IPS-11a (cell line): ENCODE measurements around the gene FBXW5.

Source experiments
- H3K4me3 ChIP-seq: one replicate; pipeline ENCODE4 v1.5.1; 2013; ENCODE audit warnings: low read depth, low read length, control low read depth

FBXW5 gene

DNA sequence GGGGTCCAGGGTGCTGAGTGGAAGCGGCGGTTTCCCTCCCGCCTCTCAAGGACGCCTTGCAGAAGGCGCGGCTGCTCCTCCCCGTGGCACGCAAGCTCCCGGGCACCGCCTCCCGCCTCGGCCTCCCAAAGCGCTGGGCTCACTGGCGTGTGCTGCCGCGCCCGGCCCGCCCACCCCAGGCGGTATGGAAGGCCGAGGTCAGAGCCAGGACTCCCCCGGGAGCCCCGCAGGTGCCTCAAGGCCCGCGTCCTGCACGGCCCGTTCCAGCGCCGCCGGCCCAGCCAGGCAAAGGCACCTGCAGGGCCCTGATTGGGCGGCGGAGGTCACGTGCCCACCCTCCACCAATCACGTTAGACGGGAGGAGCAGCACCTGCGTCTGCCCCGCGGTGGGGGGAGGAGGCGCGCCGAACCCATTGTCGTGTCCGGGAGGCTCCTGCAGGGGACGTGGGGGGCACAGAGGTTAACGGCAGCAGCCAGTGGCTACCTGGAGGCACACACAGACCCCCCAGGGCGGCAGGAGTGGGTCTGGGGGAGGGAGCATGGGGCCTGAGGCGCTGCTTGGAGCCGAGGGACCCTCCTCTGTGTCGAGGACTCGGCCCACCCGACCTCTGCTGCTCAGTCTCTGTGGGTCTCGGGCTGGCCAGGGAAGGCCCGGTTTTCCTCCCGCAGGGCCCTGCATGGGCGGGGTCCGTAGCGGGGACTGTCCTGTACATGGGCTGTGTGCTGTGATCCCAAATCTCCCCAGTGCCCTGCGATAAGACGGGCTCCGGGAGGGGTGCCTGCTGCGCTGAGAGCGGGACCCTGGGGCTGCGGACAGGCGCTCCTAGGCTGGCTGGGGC is 5.5 kb upstream of the FBXW5 start:
- peak overlapping the region; percentile 41 for H3K4me3 ChIP-seq

DNA sequence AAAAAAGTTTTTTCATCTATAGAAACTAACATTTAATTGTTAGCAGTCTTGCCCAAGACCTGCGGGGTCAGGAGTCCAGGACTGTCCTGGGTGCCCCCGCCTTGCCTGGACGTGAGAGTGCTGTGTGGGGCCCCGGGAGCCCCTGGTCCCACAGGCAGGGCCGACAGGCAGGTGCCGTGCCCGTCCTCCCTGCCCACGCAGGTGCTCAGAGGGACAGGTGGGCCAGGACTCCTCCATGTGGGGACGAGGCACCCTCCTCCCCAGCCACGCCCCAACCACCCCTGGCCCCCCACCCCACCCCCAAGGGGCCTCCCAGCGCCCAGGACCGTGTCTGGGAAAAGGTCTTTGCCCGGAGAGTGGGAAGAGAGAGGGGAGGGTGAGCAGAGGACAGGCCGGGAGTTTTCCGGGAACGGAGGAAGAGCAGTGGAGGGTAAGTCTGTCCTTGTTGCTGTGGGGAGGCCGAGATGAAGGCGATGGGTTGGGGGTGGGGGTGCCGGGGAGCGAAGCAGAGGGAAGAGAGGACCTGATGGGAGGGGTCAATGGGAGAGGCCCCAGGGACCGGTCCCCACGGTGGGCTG is 4.8 kb upstream of the FBXW5 start:
- H3K4me3 ChIP-seq = peak overlapping the region; percentile 41

DNA sequence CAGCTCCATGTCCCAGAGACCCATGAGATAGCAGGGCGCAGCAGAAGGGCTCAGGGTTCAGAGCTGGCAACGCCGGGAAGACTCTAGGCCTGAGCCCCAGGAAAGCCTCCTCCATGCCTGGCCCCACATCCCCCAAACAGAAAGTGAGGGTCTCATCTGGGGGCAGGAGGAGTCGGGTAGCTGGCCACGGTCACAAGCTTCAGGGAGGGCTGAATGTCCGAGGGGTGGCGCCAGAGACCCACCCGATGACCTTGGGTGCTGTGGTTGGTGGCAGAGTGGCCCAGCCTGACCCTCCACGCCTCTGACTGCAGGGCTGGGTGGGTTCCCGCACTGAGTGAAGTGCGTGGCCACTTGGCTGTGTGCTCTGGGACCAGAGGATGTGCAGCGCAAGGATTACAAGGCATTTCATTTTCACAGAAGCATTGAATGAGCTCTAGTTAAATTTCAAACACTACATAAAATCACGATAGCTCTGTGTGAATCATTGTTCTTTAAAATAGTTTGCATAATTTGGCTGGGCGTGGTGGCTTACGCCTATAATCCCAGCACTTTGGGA is 3.5 kb upstream of the FBXW5 start:
- H3K4me3 ChIP-seq = no peak overlapping the region

DNA sequence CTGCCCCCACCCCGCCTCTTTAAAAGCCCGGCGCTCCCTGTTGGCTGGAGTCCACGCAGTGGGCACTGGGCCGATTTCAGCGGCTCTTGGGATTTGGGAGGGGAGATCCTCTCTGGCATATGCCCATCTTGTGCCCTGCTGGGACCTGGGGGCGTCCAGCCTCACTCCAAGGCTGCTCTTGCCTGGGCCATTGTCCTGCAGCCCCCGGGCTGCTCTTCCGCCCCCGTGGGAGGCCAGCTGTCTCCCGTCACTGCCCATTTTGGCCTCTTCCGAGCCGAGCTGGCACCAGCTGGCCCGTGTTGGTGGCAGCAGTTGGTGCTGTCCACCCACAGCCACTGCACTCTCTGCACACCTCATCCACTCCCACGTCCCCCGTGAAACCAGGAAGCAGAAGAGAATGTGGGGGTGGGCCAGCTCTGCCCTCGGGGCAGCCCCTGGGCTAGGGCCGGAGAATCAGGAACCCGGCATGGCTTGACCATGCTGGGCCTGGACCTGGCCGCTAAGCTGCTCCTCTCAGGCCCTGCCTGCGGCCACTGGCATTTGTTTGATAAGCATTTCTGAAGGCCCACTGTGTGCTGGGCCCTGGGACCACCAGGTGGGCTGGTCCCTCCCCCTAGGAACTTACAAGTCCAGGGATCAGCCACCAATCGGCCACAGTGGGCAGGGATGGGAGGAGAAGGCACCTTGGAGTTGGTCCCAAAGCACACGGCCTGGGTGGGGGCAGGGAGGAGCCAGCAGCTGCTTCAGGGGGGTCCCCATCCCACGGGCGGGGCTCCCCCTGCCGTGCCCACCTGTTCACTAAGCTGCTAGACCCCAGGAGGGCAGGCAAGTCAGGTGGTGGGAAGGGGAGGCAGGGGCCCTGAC is 2.7 kb upstream of the FBXW5 start:
- H3K4me3 ChIP-seq = no peak overlapping the region

GRCh38 chr9:136946228-136947027 is 1.9 kb upstream of the FBXW5 start:
- no peak overlapping the region for H3K4me3 ChIP-seq

- H3K4me3 ChIP-seq = no peak overlapping the region
These were observed 1.0 kb upstream of the FBXW5 start for GRCh38 chr9:136945333-136946227.

GRCh38 chr9:136944212-136944518 is 373 bp downstream of the FBXW5 start:
- H3K4me3 ChIP-seq = peak overlapping the region; percentile 61

- peak overlapping the region; percentile 61 for H3K4me3 ChIP-seq
These were observed 987 bp downstream of the FBXW5 start for GRCh38 chr9:136943291-136944211.

- no peak overlapping the region for H3K4me3 ChIP-seq
These were observed 1.7 kb downstream of the FBXW5 start for GRCh38 chr9:136942881-136943230.

GRCh38 chr9:136942112-136942880 is 2.2 kb downstream of the FBXW5 start:
- no peak overlapping the region for H3K4me3 ChIP-seq

DNA sequence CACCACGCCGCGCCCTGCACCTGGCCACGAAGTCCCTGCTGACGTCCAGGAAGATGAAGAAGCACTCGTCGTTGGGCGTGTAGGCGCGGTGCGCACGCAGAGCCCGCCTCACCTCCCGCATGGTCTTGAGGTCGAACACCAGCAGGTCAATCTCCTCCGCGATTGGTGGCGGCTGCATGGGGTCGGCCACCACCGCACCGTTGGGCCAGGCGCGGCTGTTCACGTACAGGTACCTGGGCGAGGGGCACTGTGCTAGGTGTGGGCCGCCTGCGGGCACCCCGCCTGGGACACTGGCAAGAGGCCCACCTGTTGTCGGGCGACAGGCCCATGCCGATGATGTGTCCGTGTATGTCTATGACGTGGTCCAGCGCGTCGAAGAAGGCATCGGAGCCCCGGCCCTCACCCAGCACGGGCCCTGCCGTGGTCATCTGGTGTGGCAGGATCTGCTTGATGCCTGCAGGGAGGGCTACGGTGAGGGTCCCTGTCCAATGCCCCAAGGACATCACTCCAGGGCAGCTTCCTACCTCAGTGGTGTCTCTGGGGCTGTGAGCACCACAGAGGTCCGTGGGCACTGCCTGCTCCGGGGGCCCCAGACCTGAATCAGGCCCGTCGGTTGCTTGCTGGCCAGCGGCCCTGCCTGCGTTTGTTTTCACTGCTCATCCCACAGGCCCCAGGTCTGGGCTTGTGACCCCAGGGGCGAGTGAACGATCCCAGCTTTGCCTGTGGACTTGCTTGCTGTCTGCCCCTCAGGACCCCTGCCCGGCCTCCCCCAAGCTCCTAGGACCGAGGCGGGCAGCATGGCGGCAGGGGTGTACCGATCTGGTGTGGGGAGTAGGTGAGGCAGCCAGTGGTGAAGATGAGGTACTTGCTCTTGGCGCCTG is 3.1 kb downstream of the FBXW5 start:
- no peak overlapping the region for H3K4me3 ChIP-seq

GRCh38 chr9:136940526-136941230 is 3.9 kb downstream of the FBXW5 start:
- H3K4me3 ChIP-seq = no peak overlapping the region

DNA sequence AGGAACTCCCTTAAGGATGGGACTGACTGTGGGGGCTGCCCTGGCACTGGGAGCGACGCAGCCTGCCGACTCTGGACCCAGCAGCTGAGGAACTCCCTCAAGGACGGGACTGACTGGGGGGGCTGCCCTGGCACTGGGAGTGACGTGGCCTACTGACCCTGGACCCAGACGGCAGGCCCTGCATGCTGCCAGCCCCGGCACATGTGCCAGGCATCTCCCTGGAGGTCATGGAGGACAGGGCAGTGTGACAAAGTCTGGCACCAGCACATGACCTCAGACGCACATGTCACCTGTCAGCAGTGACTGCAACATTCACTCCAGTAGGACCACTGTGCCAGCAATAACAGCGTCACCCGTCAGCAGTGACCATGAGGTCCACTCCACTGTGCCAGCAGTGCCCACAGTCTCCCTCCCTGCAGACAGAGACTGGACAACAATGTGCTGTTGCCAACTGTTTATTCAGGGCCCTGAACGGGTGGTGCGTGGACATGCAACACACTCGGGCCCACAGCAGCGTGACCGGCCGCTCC is 4.5 kb downstream of the FBXW5 start:
- no peak overlapping the region for H3K4me3 ChIP-seq

DNA sequence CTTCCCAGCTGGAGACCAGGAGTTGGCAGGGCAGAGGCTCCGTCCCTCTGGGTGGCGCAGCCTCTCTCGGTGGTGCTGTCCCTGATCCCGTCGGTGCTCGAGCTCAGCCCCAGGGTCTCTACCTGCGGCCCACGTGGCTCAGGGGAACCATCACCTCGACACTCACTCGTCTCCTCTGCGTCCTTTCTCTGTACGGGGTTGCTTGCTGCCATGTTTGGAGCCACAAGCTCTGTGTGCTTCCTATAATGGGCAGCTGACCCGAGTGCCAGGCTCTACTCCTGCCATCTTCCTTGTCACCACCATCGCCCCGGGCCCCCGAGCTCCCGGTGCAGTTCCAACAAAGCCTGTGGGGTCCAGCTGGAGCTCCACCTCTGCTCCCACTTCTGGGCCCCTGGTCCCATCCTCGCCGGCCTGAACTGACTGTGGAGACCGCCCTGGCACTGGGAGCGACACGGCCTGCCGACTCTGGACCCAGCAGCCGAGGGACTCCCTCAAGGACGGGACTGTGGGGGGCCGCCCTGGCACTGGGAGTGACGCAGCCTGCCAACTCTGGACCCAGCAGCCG is 5.0 kb downstream of the FBXW5 start:
- H3K4me3 ChIP-seq = no peak overlapping the region

GRCh38 chr9:136937186-136938001 is 7.1 kb downstream of the FBXW5 start:
- H3K4me3 ChIP-seq = no peak overlapping the region
